Panc1 (cell line): Measurements from ENCODE around the gene PJA2. TPM values are rescaled to one million over a fixed set of nuclear protein-coding genes. Genes with fewer than 3 reads are reported as not detected.
"Not testable (repeated sequence)": the region's sequence is repeated elsewhere in the genome, so short reads cannot be mapped to it uniquely, and the experiment has no call there.

Experiments used
- ATAC-seq: fragments of 200-7000 bp; cut with Tn5 transposase; 2 replicates; pipeline ENCODE4 v1.9.1; 2020; ENCODE audit warnings: mild to moderate bottlenecking, moderate library complexity
- BruUV-seq: library from RNA; stranded (reverse); fragments of 400-500 nt; replicated peaks from 2 replicates; lab custom pipeline; 2021; lab: Mats Ljungman, UMichigan
- CTCF ChIA-PET: fragments of 300-600 bp; sonication (Branson Sonifier 250); formaldehyde crosslinking; loops from one replicate; lab custom pipeline; 2022; ENCODE audit warnings: antibody characterized with exemption; lab: Charles Lee
- POLR2A ChIA-PET: fragments of 300-600 bp; sonication (Branson Sonifier 250); formaldehyde crosslinking; loops from one replicate; lab custom pipeline; 2022; ENCODE audit warnings: antibody characterized with exemption; lab: Charles Lee
- DNase-seq: peaks from one replicate; pipeline ENCODE4 v3.0.0-alpha.2; 2010; ENCODE audit warnings: low read depth, low spot score
- H3K27ac ChIP-seq: 2 replicates; pipeline ENCODE4 v1.5.1; 2011; ENCODE audit warnings: mild to moderate bottlenecking, low read length, inconsistent platforms
- H3K27me3 ChIP-seq: fragments of 200-500 bp; sonication (Bioruptor generic); 2 replicates; pipeline ENCODE4 v1.6.0; 2014; ENCODE audit warnings: low read length, inconsistent platforms; ENCODE audit not compliant: control insufficient read depth, insufficient read depth
- H3K36me3 ChIP-seq: fragments of 200-500 bp; sonication (Bioruptor generic); 2 replicates; pipeline ENCODE4 v1.5.1; 2014; ENCODE audit warnings: inconsistent platforms, mild to moderate bottlenecking, low read length, moderate library complexity; ENCODE audit not compliant: control insufficient read depth, insufficient read depth
- H3K4me1 ChIP-seq: 2 replicates; pipeline ENCODE4 v1.5.1; 2011; ENCODE audit warnings: inconsistent platforms, mild to moderate bottlenecking, low read length, moderate library complexity; ENCODE audit not compliant: control insufficient read depth, insufficient read depth
- H3K4me3 ChIP-seq, 2 experiments: 2 replicates each; pipeline ENCODE4 v1.5.1; 2011 to 2012; ENCODE audit warnings: low read depth in 2 of 2, low read length in 2 of 2, mild to moderate bottlenecking in 2 of 2, inconsistent platforms in 1 of 2, moderate library complexity in 1 of 2
- H3K9me3 ChIP-seq: fragments of 200-500 bp; sonication (Bioruptor generic); 2 replicates; pipeline ENCODE4 v1.5.1; 2014; ENCODE audit warnings: low read depth, mild to moderate bottlenecking, inconsistent platforms, low read length, moderate library complexity; ENCODE audit not compliant: control insufficient read depth, insufficient read depth
- POLR2AphosphoS5 ChIP-seq: IDR thresholded peaks from 2 replicates; pipeline ENCODE4 v1.6.1; 2012; ENCODE audit warnings: mild to moderate bottlenecking, low read depth, low read length, moderate library complexity
- SIN3A ChIP-seq: IDR thresholded peaks from 2 replicates; pipeline ENCODE4 v1.6.1; 2012; ENCODE audit warnings: low read depth, mild to moderate bottlenecking, low read length, moderate library complexity, borderline replicate concordance; ENCODE audit not compliant: insufficient read depth
- TCF7L2 ChIP-seq: IDR thresholded peaks from 2 replicates; pipeline ENCODE4 v1.6.1; 2011; ENCODE audit warnings: mild to moderate bottlenecking, low read depth, low read length, inconsistent platforms
- in situ Hi-C: cut with HindIII; loops from 2 replicates; pipeline ENCODE4 v1.10.0; 2016; ENCODE audit warnings: low sequenced_read_pairs, low pct_unique_long_range_greater_than_20kb
- intact Hi-C: fragments of 100-400 bp; cut with micrococcal nuclease; formaldehyde crosslinking; loops from one replicate; pipeline ENCODE4 v1.10.0; 2022; ENCODE audit not compliant: unreplicated experiment
- total RNA-seq: library from RNA; stranded (reverse); gene quantifications from one replicate; pipeline ENCODE4 v1.2.1, GENCODE V29; 2021; ENCODE audit not compliant: unreplicated experiment
- TF ChIP-seq, protein P1 (sequence below): fragments of 450-650 bp; IDR thresholded peaks from 2 replicates; pipeline ENCODE4 v1.5.1; 2017; ENCODE audit warnings: mild to moderate bottlenecking
- TF ChIP-seq, protein P2 (sequence below), 2 experiments: IDR thresholded peaks; 2 replicates each; pipeline ENCODE4 v1.6.1; 2011 to 2012; ENCODE audit warnings: low read depth in 2 of 2, control low read depth in 1 of 2, low read length in 1 of 2, mild to moderate bottlenecking in 1 of 2, moderate library complexity in 1 of 2; ENCODE audit not compliant: insufficient read depth in 1 of 2

Gene PJA2
- total RNA-seq, 1 experiment from 2014 or later, result 33.6 TPM

DNA sequence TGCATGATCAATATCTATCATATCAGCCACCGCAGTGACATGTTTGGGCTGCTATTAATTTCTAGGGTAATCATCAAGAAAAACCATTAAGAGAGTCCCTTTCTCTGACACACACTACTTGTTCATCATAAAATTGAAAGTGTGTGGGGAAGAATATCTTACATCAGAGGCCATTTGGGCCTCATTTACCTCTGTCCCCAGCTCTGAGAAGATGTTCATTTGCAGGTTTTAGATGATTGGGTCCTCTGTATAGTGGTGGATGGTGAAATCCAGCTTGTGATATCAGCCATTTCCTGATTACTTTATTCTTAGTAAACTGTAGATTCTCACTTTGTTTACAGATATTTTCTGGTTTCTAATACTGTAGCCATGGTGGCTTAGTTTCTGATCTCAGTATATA is 29.8 kb upstream of the PJA2 start:
- BruUV-seq, result no TSS peak
- Histone ChIP-seq H3K27me3 (no peaks in the 10 kb centered on the region), H3K9me3 (no peaks in the 10 kb centered on the region), H3K27ac (no peak overlapping the region), H3K4me1 (no peaks in the 10 kb centered on the region), H3K4me3 (no peak overlapping the region), H3K36me3 (no peaks in the 10 kb centered on the region)
- POLR2A ChIA-PET, result no interaction called here
- intact Hi-C loops, result no loop called here
- ATAC-seq (no peak), DNase-seq (no peak)
- in situ Hi-C loops, result no loop called here
- CTCF ChIA-PET, result no interaction called here
- TF ChIP-seq TCF7L2 (no peak), SIN3A (no peak)

DNA sequence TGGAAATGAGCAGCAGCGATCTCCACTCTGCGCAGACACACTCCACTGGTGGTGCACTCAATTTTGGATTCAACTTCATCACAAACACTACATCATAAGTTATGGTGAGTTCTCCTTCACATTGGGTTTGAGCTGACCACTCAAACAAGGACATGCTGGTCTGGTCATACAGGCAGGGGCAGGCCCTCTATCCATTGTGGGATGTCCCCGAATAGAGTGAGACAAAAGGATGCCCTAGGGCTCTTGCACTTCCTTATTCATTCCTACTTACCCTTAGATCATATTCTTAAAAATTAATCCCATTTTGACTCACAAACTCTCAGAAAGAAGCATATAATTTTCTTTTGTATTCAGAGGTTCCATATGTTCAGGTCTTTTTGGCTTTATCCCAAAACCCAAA is 16.3 kb upstream of the PJA2 start:
- ATAC-seq (no peak), DNase-seq (no peak)
- Histone ChIP-seq H3K36me3 (no peaks in the 10 kb centered on the region), H3K4me3 (no peak overlapping the region), H3K9me3 (no peaks in the 10 kb centered on the region), H3K4me1 (no peaks in the 10 kb centered on the region), H3K27ac (no peak overlapping the region), H3K27me3 (no peaks in the 10 kb centered on the region)
- POLR2A ChIA-PET, result no interaction called here
- in situ Hi-C loops, result no loop called here
- TF ChIP-seq, protein P1, sequence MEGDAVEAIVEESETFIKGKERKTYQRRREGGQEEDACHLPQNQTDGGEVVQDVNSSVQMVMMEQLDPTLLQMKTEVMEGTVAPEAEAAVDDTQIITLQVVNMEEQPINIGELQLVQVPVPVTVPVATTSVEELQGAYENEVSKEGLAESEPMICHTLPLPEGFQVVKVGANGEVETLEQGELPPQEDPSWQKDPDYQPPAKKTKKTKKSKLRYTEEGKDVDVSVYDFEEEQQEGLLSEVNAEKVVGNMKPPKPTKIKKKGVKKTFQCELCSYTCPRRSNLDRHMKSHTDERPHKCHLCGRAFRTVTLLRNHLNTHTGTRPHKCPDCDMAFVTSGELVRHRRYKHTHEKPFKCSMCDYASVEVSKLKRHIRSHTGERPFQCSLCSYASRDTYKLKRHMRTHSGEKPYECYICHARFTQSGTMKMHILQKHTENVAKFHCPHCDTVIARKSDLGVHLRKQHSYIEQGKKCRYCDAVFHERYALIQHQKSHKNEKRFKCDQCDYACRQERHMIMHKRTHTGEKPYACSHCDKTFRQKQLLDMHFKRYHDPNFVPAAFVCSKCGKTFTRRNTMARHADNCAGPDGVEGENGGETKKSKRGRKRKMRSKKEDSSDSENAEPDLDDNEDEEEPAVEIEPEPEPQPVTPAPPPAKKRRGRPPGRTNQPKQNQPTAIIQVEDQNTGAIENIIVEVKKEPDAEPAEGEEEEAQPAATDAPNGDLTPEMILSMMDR, result no peak
- TF ChIP-seq, protein P2, sequence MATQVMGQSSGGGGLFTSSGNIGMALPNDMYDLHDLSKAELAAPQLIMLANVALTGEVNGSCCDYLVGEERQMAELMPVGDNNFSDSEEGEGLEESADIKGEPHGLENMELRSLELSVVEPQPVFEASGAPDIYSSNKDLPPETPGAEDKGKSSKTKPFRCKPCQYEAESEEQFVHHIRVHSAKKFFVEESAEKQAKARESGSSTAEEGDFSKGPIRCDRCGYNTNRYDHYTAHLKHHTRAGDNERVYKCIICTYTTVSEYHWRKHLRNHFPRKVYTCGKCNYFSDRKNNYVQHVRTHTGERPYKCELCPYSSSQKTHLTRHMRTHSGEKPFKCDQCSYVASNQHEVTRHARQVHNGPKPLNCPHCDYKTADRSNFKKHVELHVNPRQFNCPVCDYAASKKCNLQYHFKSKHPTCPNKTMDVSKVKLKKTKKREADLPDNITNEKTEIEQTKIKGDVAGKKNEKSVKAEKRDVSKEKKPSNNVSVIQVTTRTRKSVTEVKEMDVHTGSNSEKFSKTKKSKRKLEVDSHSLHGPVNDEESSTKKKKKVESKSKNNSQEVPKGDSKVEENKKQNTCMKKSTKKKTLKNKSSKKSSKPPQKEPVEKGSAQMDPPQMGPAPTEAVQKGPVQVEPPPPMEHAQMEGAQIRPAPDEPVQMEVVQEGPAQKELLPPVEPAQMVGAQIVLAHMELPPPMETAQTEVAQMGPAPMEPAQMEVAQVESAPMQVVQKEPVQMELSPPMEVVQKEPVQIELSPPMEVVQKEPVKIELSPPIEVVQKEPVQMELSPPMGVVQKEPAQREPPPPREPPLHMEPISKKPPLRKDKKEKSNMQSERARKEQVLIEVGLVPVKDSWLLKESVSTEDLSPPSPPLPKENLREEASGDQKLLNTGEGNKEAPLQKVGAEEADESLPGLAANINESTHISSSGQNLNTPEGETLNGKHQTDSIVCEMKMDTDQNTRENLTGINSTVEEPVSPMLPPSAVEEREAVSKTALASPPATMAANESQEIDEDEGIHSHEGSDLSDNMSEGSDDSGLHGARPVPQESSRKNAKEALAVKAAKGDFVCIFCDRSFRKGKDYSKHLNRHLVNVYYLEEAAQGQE (IDR thresholded peaks at IDR 0.05; ENCODE audit: insufficient read depth in 1 of 2, low read depth in 2 of 2, low read length in 1 of 2), result no peak
- TF ChIP-seq POLR2AphosphoS5, result no peak
- no peak for TF ChIP-seq TCF7L2
- no peak for TF ChIP-seq SIN3A
- intact Hi-C loops, result no loop called here
- no TSS peak for BruUV-seq
- CTCF ChIA-PET, result no interaction called here

DNA sequence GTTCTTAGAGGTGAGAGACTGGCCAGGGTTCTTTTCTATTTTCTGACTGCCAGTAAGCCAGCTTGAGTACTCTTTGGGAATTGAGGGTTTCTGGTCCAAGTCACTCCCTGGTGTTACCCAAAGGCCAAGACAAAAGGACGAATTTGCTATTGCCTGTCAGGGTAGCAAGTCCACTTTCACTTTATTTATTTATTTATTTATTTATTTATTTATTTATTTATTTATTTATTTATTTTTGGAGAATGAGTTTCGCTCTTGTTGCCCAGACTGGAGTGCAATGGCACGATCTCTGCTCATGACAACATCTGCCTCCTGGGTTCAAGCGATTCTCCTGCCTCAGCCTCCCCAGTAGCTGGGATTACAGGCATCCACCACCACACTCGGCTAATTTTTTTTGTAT is 15.7 kb upstream of the PJA2 start:
- H3K27ac ChIP-seq, H3K9me3 ChIP-seq, BruUV-seq, H3K4me3 ChIP-seq, DNase-seq, in situ Hi-C loops, POLR2A ChIA-PET, ATAC-seq, H3K4me1 ChIP-seq, H3K27me3 ChIP-seq, CTCF ChIA-PET, H3K36me3 ChIP-seq, intact Hi-C loops: not testable (repeated sequence)
